ENCODE measurements around the gene ITPR2.

ITPR2 gene

DNA sequence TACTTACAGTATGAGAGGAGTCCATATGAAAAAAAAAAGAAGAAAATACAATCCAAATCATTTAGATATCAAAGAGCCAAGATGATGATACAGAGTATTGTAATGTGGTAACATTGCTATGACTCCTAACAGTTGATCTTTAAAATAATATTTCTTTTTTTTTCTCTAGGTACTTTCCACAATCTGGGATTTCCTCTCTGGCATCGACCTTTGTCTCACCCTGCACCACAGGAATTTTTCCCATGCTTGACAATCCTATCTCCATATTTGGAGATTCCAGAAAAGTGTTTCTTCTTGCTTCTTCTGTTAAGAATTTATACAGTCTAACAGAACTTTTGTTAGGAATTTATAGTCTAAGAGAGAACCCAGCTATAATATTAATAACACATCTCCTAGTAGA, 184.4 kb downstream of the ITPR2 start:
- no peaks in the 10 kb centered on the region for H3K9me3 ChIP-seq (ENCODE audit: low read length)
- H3K4me3 ChIP-seq (ENCODE audit: low read depth, low read length, poor library complexity, severe bottlenecking), result no peak overlapping the region
- no peak overlapping the region for H3K9ac ChIP-seq (ENCODE audit: low read length)
- H3K27ac ChIP-seq (ENCODE audit: low read depth, low read length, poor library complexity, severe bottlenecking), result no peak overlapping the region
- H2AFZ ChIP-seq (ENCODE audit: low read length), result no peak overlapping the region
- H3K9me2 ChIP-seq (ENCODE audit: low read depth, low read length), result no peaks in the 10 kb centered on the region
- no peaks in the 10 kb centered on the region for H3K4me1 ChIP-seq (ENCODE audit: insufficient read depth, low read length, severe bottlenecking)
- no peak for TF ChIP-seq CTCF (IDR thresholded peaks at IDR 0.05; ENCODE audit: low read length)
- TF ChIP-seq EZH2 (IDR thresholded peaks at IDR 0.05; ENCODE audit: borderline replicate concordance, low read length), result no peak
- peaks cover 45% of the 10 kb centered on the region; the same call in 1 of the 2 replicates for H3K36me3 ChIP-seq (ENCODE audit: insufficient read depth, low read length)
- H3F3A ChIP-seq (ENCODE audit: insufficient read depth, low read length), result no peaks in the 10 kb centered on the region
- no peak overlapping the region for H3K4me2 ChIP-seq (ENCODE audit: low read length)
- no peaks in the 10 kb centered on the region for H3K79me2 ChIP-seq (ENCODE audit: insufficient read depth, low read length)
- no peaks in the 10 kb centered on the region for H3K27me3 ChIP-seq (ENCODE audit: insufficient read depth, low read length)
- no peaks in the 10 kb centered on the region for H4K20me1 ChIP-seq (ENCODE audit: insufficient read depth, low read length)

GRCh38 chr12:26648066-26648465, 184.9 kb downstream of the ITPR2 start:
- no peaks in the 10 kb centered on the region for H3K79me2 ChIP-seq (ENCODE audit: insufficient read depth, low read length)
- no peak for TF ChIP-seq CTCF (IDR thresholded peaks at IDR 0.05; ENCODE audit: low read length)
- TF ChIP-seq EZH2 (IDR thresholded peaks at IDR 0.05; ENCODE audit: borderline replicate concordance, low read length), result no peak
- no peaks in the 10 kb centered on the region for H3K9me2 ChIP-seq (ENCODE audit: low read depth, low read length)
- H3K36me3 ChIP-seq (ENCODE audit: insufficient read depth, low read length), result peaks cover 42% of the 10 kb centered on the region; the same call in 1 of the 2 replicates
- no peak overlapping the region for H3K9ac ChIP-seq (ENCODE audit: low read length)
- H3K4me2 ChIP-seq (ENCODE audit: low read length), result no peak overlapping the region
- H3K27ac ChIP-seq (ENCODE audit: low read depth, low read length, poor library complexity, severe bottlenecking), result no peak overlapping the region
- no peaks in the 10 kb centered on the region for H3K4me1 ChIP-seq (ENCODE audit: insufficient read depth, low read length, severe bottlenecking)
- H3K4me3 ChIP-seq (ENCODE audit: low read depth, low read length, poor library complexity, severe bottlenecking), result no peak overlapping the region
- no peaks in the 10 kb centered on the region for H4K20me1 ChIP-seq (ENCODE audit: insufficient read depth, low read length)
- H2AFZ ChIP-seq (ENCODE audit: low read length), result no peak overlapping the region
- H3K9me3 ChIP-seq (ENCODE audit: low read length), result no peaks in the 10 kb centered on the region
- H3K27me3 ChIP-seq (ENCODE audit: insufficient read depth, low read length), result no peaks in the 10 kb centered on the region
- H3F3A ChIP-seq (ENCODE audit: insufficient read depth, low read length), result no peaks in the 10 kb centered on the region

DNA sequence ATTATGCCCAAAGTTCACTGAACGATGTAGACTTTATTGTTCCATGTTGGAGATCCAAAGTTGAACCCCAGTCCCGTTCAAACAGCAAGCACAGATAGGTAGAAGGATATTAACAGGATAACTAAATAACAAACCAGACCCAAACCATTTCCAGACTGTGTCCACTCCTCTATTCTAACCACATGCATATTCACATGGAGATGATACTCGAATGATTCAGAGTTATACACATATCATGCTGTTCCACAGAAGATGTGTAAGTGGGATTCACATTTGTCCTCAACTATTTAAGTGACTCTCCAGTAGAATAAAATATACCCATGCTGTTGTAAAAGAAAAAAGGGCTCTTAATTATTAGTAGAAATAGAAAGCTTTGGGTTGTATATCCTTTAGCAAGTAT, 185.9 kb downstream of the ITPR2 start:
- peaks cover 32% of the 10 kb centered on the region; the same call in 1 of the 2 replicates for H3K36me3 ChIP-seq (ENCODE audit: insufficient read depth, low read length)
- H3F3A ChIP-seq (ENCODE audit: insufficient read depth, low read length), result no peaks in the 10 kb centered on the region

More for the DNA sequence above, 185.9 kb downstream of the ITPR2 start:
- no peaks in the 10 kb centered on the region for H3K9me2 ChIP-seq (ENCODE audit: low read depth, low read length)
- no peaks in the 10 kb centered on the region for H4K20me1 ChIP-seq (ENCODE audit: insufficient read depth, low read length)
- no peaks in the 10 kb centered on the region for H3K27me3 ChIP-seq (ENCODE audit: insufficient read depth, low read length)
- no peak overlapping the region for H3K4me2 ChIP-seq (ENCODE audit: low read length)
- no peak overlapping the region for H3K4me3 ChIP-seq (ENCODE audit: low read depth, low read length, poor library complexity, severe bottlenecking)
- no peaks in the 10 kb centered on the region for H3K9me3 ChIP-seq (ENCODE audit: low read length)
- H3K9ac ChIP-seq (ENCODE audit: low read length), result no peak overlapping the region
- no peak overlapping the region for H2AFZ ChIP-seq (ENCODE audit: low read length)
- H3K79me2 ChIP-seq (ENCODE audit: insufficient read depth, low read length), result no peaks in the 10 kb centered on the region
- H3K27ac ChIP-seq (ENCODE audit: low read depth, low read length, poor library complexity, severe bottlenecking), result no peak overlapping the region
- TF ChIP-seq EZH2 (IDR thresholded peaks at IDR 0.05; ENCODE audit: borderline replicate concordance, low read length) (no peak), CTCF (IDR thresholded peaks at IDR 0.05; ENCODE audit: low read length) (no peak)
- H3K4me1 ChIP-seq (ENCODE audit: insufficient read depth, low read length, severe bottlenecking), result no peaks in the 10 kb centered on the region

Measured in OCI-LY1 (cell line).